Chondrocyte (in vitro differentiated cells): ENCODE measurements around the gene CHRD. TPM values are rescaled to one million over a fixed set of nuclear protein-coding genes. Genes with fewer than 3 reads are reported as not detected.

Experiments
- DNase-seq: peaks from one replicate; pipeline ENCODE4 v3.0.0; 2021; ENCODE audit warnings: mixed read lengths, low spot score
- H3K27ac Mint-ChIP-seq: one replicate; pipeline ENCODE4 v1.8.0; 2021; ENCODE audit warnings: mild to moderate bottlenecking, moderate library complexity, mixed read lengths; ENCODE audit not compliant: unreplicated experiment
- H3K27me3 Mint-ChIP-seq: 2 replicates; pipeline ENCODE4 v1.8.0; 2021; ENCODE audit warnings: low read depth, mixed read lengths
- H3K36me3 Mint-ChIP-seq: 2 replicates; pipeline ENCODE4 v1.8.0; 2021; ENCODE audit warnings: low read depth, mixed read lengths
- H3K4me1 Mint-ChIP-seq: 2 replicates; pipeline ENCODE4 v1.8.0; 2021; ENCODE audit warnings: low read depth, mild to moderate bottlenecking, mixed read lengths
- H3K4me3 Mint-ChIP-seq: one replicate; pipeline ENCODE4 v1.8.0; 2021; ENCODE audit warnings: mild to moderate bottlenecking, moderate library complexity, mixed read lengths; ENCODE audit not compliant: unreplicated experiment
- H3K9me3 Mint-ChIP-seq: 2 replicates; pipeline ENCODE4 v1.8.0; 2021; ENCODE audit warnings: low read depth, mixed read lengths
- CTCF ChIP-seq: fragments of 200-600 bp; sonication (generic); IDR thresholded peaks from 2 replicates; pipeline ENCODE4 v1.5.0; 2021; ENCODE audit warnings: antibody characterized with exemption, mild to moderate bottlenecking, moderate library complexity
- total RNA-seq: library from RNA; stranded (reverse); gene quantifications from 3 replicates; pipeline ENCODE4 v1.2.1, GENCODE V29; 2021

Gene CHRD
- total RNA-seq, 1 donor from 2014 or later, result 1.5 TPM

- DNase-seq, result no peak
- Mint-ChIP-seq H3K9me3 (no peaks in the 10 kb centered on the region), H3K36me3 (no peaks in the 10 kb centered on the region), H3K27ac (no peak within 1 kb of the TSS), H3K4me1 (peaks cover 12% of the 10 kb centered on the region), H3K27me3 (peaks cover 36% of the 10 kb centered on the region), H3K4me3 (peak within 1 kb of the TSS; percentile 57)
- no peak for TF ChIP-seq CTCF
Measured at GRCh38 chr3:184377882-184378445, 1.9 kb upstream of the CHRD start, which contains the start of gene THPO. Gene THPO, minus strand, starts transcription at chr3:184378207. Its CDS starts 1,948 bp downstream, at chr3:184376259.

- DNase-seq, result no peak
- TF ChIP-seq CTCF, result no peak
- no peak overlapping the region for H3K27ac Mint-ChIP-seq
- no peaks in the 10 kb centered on the region for H3K9me3 Mint-ChIP-seq
- peaks cover 5% of the 10 kb centered on the region for H3K4me1 Mint-ChIP-seq
- H3K36me3 Mint-ChIP-seq, result no peaks in the 10 kb centered on the region
- H3K27me3 Mint-ChIP-seq, result peaks cover 36% of the 10 kb centered on the region
- H3K4me3 Mint-ChIP-seq, result peak overlapping the region; percentile 57
Measured at GRCh38 chr3:184378651-184379357, 1.1 kb upstream of the CHRD start.

GRCh38 chr3:184380185-184380626 lies 352 bp downstream of the CHRD start:
- no peak overlapping the region for H3K27ac Mint-ChIP-seq
- H3K9me3 Mint-ChIP-seq, result no peaks in the 10 kb centered on the region
- peaks cover 32% of the 10 kb centered on the region for H3K27me3 Mint-ChIP-seq
- DNase-seq, result no peak
- TF ChIP-seq CTCF, result no peak
- no peak overlapping the region for H3K4me3 Mint-ChIP-seq
- peaks cover 4% of the 10 kb centered on the region for H3K4me1 Mint-ChIP-seq
- no peaks in the 10 kb centered on the region for H3K36me3 Mint-ChIP-seq

- DNase-seq, result no peak
- Mint-ChIP-seq H3K4me1 (peaks cover 4% of the 10 kb centered on the region), H3K27ac (no peak overlapping the region), H3K36me3 (no peaks in the 10 kb centered on the region), H3K4me3 (peak overlapping the region; percentile 52), H3K9me3 (no peaks in the 10 kb centered on the region), H3K27me3 (peaks cover 27% of the 10 kb centered on the region)
- no peak for TF ChIP-seq CTCF
Measured at GRCh38 chr3:184380627-184381260, 890 bp downstream of the CHRD start.
